GM18861 (cell line): Measurements from ENCODE around the gene CEACAM16.

ENCODE experiments used
- ATAC-seq: cut with Tn5 transposase; IDR thresholded peaks from one replicate; pipeline ENCODE4 v1.9.1; 2021; ENCODE audit not compliant: unreplicated experiment

The CEACAM16 gene

DNA sequence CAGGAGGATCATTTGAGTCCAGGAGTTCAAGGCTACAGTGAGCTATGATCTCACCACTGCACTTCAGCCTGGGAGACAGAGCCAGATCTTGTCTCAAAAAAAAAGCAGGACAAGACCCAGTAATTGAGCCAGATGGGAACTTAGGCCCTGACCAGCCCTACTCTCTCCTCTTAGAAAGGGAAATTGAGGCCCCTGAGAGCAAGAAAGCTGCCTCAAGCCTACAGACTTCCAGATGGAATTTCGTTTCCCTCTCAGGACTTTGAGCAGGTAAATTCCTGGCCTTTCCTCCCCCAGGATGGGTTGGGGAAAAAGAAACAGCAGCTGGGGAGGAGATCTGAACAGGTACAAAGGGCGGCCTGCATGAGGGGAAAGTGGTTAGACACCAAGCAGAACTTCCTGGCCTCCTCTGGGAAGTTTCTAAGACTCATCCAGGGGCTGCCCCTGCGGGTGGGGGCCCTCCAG is 46.0 kb downstream of the CEACAM16 start:
- ATAC-seq: no peak

- ATAC-seq: no peak
These were observed 46.4 kb downstream of the CEACAM16 start for GRCh38 chr19:44745341-44745831.

GRCh38 chr19:44745887-44746600 is 47.1 kb downstream of the CEACAM16 start:
- ATAC-seq: no peak

- ATAC-seq: no peak
These were observed 47.6 kb downstream of the CEACAM16 start for GRCh38 chr19:44746616-44746945.

DNA sequence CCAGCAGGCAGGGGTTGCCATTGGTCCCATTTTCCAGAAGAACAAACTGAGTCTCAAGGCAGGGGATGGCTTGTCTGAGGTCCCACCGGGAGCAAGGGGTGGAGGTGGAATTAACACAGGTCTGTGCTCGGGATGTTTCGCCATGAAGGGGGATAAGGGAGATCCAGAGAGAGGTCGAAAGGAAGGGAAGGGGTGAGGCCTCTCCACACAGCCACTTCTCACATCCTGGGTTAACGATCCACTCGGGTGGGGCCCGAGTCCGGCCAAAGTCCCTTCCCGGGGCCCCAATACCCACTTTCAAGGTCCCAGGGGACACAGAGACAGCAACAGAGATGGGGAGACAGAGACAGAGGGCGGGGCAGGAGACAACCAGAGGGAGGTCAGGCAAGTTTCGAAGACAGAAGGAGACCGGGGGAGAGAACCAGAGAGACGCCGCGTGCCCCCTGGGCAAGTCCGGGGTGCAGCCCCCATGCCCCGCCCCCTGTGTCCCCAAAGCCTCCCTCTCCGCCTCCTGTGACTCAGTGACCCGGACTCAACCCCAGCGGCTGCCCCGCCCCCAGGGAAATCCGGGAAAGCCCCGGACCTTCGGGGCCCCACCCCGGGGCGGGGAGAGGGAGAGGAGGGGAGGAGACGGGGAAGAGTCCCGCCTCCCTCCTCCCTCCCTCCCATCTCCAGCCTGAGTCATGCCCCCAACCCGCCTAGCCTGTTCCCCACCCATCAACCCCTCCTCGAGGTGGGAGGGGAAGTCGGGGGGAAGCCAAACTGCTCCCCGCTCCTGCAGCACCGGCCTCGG is 48.2 kb downstream of the CEACAM16 start:
- peak; percentile 23 for ATAC-seq

DNA sequence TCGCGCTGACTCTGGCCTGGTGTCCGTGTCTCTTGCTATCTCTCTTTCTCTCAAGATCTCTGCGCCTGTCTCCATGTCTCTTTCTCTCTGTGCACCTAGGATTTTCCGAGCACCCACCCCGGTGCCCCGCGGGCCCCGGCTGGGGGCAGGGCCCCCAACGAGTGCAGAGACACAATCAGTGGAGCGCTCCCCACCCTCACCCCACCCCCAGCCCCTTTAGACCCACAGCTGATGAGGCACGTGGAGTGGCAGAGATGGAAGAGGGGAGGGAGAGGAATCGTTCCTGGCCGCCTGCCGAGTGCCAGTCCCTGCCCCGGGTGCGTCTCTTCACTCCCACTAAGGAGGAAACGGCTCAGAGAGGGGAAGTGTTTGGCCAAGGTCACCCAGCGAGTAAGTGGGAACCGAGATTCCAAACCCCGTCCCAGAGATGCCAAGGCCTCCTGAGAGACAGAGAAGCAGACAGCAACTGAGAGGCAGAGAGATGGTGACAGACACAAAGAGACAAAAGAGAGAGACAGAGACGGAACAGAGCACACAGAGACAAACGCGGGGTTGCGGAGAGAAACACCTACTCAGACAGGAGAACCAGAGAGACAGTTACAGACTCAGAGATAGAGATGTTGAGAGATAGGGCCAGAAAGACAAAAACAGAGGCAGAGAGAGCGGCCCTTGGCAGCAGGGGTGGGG is 48.9 kb downstream of the CEACAM16 start:
- ATAC-seq: peak; percentile 3

GRCh38 chr19:44748426-44749254 is 49.7 kb downstream of the CEACAM16 start, which contains the start of gene BCL3:
Gene BCL3 (plus strand): TSS chr19:44748708. CDS start chr19:44748791, 83 bp downstream.
- peak; percentile 25 for ATAC-seq

DNA sequence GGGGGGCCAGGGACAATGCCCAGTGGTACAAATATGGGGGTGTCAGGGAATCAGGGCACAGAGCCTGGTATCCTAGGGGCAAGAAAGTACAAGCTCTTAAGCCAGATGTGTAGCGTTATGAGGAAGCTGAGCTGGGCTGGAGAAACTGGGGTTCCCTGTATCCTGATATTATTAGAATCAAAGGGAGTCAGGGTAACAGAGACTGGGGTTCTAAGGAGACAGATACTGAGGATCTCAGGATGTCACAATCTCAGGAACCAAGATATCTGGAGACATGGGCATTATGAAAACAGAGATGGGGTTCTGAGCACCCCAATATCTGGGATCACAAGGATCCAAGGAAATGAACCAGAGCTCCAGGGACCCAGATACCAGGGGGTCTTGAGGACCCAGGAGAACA is 50.3 kb downstream of the CEACAM16 start:
- no peak for ATAC-seq

- no peak for ATAC-seq
These were observed 51.0 kb downstream of the CEACAM16 start for GRCh38 chr19:44749994-44750393.

GRCh38 chr19:44752123-44752815 is 53.3 kb downstream of the CEACAM16 start:
- no peak for ATAC-seq

DNA sequence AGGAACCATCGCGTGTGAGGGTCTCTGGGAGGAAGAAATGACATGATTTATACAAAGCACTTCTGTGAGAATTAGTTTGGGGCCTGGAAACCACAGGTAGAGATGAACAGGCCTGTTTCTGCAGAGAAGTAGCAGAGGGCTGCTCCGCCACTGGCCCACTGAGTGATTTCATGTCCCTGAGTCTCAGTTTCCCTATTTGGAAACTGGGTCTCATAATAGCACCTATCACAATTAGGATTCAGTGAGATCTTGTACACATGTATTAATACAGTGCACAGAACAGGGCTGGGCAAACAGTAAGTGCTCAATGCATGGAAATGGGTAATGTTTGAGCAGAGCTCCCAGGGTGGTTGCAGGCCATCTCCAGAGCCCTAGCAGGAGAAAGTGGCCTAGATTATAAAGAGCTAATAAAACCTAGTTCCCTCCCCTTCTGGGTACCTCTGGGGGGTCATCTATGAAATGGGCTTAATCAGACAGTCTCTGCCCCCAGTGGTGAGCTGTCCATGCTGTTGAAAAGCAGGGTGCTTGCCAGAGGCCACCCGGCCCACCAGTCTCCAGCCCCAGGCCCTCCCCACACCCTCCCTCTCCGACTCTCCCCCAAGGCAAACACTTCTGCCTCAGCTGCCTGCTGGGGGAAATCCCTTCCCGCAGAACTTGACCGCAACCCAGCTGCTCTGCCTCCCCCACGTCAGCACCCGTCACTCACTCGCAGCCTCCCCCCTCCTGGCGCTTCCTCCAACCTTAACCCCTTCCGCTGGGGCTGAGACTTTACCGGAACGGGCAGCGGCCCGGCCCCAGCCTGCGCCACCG is 54.1 kb downstream of the CEACAM16 start:
- peak; percentile 44 for ATAC-seq

DNA sequence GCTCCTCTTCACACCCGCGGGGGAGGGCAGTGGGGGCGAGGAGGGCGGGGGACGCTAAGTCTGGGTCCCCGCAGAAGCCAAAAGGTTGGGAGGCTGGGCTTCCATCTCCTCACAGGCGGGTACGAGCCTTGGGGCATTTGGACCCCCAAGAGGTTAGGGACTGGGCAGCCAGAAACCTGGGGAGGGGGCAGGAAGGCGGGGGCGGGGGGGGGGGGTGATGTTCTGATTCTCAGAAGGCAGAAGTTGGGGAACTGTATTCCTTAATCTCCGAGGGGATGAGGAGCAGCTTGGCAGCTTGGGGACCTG is 54.6 kb downstream of the CEACAM16 start:
- no peak for ATAC-seq

DNA sequence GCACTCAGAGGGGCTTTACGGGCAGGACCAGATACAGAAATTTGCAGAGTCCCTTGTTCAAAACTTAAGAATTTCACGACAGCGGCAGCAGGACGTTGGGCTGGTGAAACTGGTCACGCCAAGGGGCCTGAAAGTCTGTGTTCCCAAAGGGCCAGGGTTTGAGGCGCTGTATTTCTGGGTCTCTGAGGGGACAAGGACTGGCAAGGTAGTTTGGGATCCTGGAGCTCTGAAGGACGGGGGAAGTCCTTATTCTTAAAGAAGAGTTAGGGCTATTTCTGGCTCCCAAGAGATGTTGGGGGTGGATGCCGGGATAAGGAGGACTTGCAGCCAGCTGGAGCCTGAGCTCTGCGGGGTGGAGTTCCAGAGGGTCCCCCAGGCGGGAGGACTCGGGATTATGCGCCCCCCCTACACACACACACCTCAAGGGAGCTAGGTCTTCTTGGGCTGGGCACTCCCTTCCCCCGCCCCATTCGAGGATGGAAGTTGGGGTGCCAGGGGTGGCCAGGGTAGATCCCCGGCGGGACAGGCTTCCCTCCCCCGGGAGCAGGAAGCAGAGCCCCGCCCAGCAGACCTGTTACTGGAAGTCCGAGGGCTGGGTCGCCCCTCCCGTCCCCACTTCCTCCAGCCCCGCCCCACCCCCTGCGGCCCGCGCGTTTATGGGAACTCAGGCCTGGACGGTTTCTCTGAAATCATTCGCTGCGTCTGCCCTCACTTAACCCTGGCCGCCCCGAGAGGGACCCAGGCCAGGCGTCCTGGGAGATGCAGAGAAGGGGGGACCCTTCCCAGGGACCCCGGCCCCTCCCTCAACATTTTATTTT is 55.2 kb downstream of the CEACAM16 start:
- ATAC-seq: no peak

DNA sequence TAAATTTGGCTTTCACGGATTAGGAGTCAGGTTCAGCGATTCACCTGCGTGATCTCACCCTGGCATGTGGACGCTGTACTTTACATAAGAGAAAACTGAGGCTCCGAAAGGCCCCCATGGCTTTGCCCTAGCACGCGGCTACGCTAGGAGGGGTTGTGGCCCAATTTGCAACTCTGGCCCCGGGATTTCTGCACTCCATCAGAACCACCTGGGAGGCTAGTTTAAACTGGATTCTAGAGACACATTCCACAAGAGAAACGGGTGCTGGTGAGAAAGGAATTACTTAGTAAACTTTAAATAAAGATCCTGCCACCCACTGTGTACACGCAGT is 55.8 kb downstream of the CEACAM16 start:
- ATAC-seq: no peak

- ATAC-seq: no peak
These were observed 56.3 kb downstream of the CEACAM16 start for GRCh38 chr19:44755219-44755618.

DNA sequence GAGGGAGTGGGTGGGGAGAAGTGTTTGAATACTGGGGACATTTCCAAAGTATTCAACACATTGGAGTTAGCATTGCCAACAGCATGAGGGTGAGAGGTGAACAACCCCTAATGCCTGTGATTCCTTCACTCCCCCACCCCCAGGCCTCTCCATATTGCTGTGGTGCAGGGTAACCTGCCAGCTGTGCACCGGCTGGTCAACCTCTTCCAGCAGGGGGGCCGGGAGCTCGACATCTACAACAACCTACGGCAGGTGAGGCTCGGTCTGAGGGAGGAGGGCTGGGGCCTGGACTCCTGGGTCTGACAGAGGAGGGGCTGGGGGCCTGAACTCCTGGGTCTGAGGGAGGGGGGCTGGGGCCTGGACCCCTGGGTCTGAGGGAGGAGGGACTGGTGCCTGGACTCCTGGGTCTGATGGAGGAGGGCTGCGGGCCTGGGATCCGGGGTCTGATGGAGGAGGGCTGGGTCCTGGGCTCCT is 57.2 kb downstream of the CEACAM16 start:
- ATAC-seq: no peak

DNA sequence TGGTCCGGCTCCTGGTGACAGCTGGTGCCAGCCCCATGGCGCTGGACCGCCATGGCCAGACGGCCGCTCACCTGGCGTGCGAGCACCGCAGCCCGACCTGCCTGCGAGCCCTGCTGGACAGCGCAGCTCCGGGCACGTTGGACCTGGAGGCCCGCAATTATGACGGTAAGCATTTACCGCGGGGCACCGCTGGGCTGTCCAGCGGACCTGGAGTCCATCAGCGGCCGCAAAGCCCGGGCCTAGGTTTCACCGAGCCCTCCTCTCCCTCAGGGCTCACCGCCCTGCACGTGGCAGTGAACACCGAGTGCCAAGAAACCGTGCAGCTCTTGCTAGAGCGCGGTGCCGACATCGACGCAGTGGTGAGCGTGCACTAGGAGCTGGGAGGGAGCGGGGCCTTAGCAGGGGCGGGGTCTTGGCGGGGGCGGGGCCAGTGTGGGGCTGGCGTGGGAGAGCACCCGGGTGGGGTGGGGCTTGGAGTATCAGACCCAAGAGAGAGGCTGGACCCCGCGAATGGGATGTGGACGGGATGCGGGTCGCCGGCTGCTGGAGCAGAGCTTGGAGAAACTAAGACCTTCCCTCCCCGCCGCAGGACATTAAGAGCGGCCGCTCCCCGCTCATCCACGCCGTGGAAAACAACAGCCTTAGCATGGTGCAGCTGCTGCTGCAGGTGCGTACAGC is 58.2 kb downstream of the CEACAM16 start:
- ATAC-seq: no peak
